Endothelial cell of umbilical vein (primary cell): ENCODE results near the gene TUSC7. TPM values are rescaled to one million over a fixed set of nuclear protein-coding genes. Genes with fewer than 3 reads are reported as not detected.

Experiments
- BruUV-seq: library from RNA; stranded (reverse); fragments of 400-500 nt; replicated peaks from 2 replicates; lab custom pipeline; 2021; lab: Mats Ljungman, UMichigan
- CTCF ChIA-PET: fragments of 300-600, 350-600 bp; sonication (Branson Sonifier 250); formaldehyde crosslinking; loops from one replicate; lab custom pipeline; 2021; ENCODE audit warnings: antibody characterized with exemption, inconsistent platforms; lab: Charles Lee
- POLR2A ChIA-PET: fragments of 300-600, 350-600 bp; sonication (Branson Sonifier 250); formaldehyde crosslinking; loops from one replicate; lab custom pipeline; 2021; ENCODE audit warnings: antibody characterized with exemption, inconsistent platforms; lab: Charles Lee
- DNase-seq: peaks from one replicate; pipeline ENCODE4 v3.0.0-alpha.2; 2011; ENCODE audit warnings: low read depth, low spot score
- FAIRE-seq: peaks from 2 replicates; lab custom pipeline; 2011; peaks lifted over from hg19 to GRCh38; lab: Jason Lieb, UNC
- H2AFZ ChIP-seq: 2 replicates; pipeline ENCODE4 v1.6.0; 2012; ENCODE audit warnings: low read depth, low read length, control low read depth, inconsistent platforms
- H3K27ac ChIP-seq: 2 replicates; pipeline ENCODE4 v1.5.1; 2011; ENCODE audit warnings: low read depth, mild to moderate bottlenecking, control low read depth, low read length, moderate library complexity; ENCODE audit not compliant: insufficient read depth
- H3K27me3 ChIP-seq, 2 experiments: 2 replicates each; pipeline versions ENCODE4 v1.6.0 to v1.6.1; 2011; ENCODE audit warnings: low read length in 2 of 2, mixed read lengths in 1 of 2; ENCODE audit not compliant: control insufficient read depth in 2 of 2, insufficient read depth in 2 of 2
- H3K36me3 ChIP-seq, 2 experiments: 2 replicates in 1 of 2; 3 replicates in 1 of 2; pipeline ENCODE4 v1.5.1; 2011; ENCODE audit warnings: low read length in 2 of 2, mild to moderate bottlenecking in 1 of 2, moderate library complexity in 1 of 2; ENCODE audit not compliant: control insufficient read depth in 2 of 2, insufficient read depth in 2 of 2; ENCODE audit errors: extremely low read depth in 1 of 2
- H3K4me1 ChIP-seq: 3 replicates; pipeline ENCODE4 v1.5.1; 2011; ENCODE audit warnings: mild to moderate bottlenecking, low read length; ENCODE audit not compliant: control insufficient read depth, insufficient read depth; ENCODE audit errors: extremely low read depth
- H3K4me2 ChIP-seq: 2 replicates; pipeline ENCODE4 v1.6.1; 2011; ENCODE audit warnings: low read length, control low read depth, mixed read lengths; ENCODE audit not compliant: insufficient read depth
- H3K4me3 ChIP-seq, 3 experiments: fragments of 200-600 bp in 1 of 3; sonication (generic), shearing (Covaris generic) in 1 of 3; replicated peaks in 1 of 3; 2 replicates each; pipeline ENCODE4 v1.5.1; 2011 to 2016; ENCODE audit warnings: control low read depth in 3 of 3, low read length in 3 of 3, mild to moderate bottlenecking in 2 of 3, inconsistent platforms in 1 of 3, low read depth in 1 of 3, moderate library complexity in 1 of 3; ENCODE audit not compliant: insufficient read depth in 1 of 3
- H3K79me2 ChIP-seq: 2 replicates; pipeline ENCODE4 v1.6.0; 2012; ENCODE audit warnings: low read length, inconsistent platforms; ENCODE audit not compliant: control insufficient read depth, insufficient read depth
- H3K9ac ChIP-seq: replicated peaks from 2 replicates; pipeline ENCODE3; 2011; ENCODE audit warnings: low read length, control low read depth; ENCODE audit not compliant: insufficient read depth; ENCODE audit errors: extremely low read depth
- H3K9me1 ChIP-seq: replicated peaks from 3 replicates; pipeline ENCODE4 v1.6.0; 2011; ENCODE audit warnings: mild to moderate bottlenecking, low read length; ENCODE audit not compliant: control insufficient read depth, insufficient read depth; ENCODE audit errors: extremely low read depth
- H3K9me3 ChIP-seq: replicated peaks from 2 replicates; pipeline ENCODE4 v1.5.1; 2012; ENCODE audit warnings: low read length, inconsistent platforms; ENCODE audit not compliant: control insufficient read depth, insufficient read depth
- H4K20me1 ChIP-seq: replicated peaks from 2 replicates; pipeline ENCODE3; 2011; ENCODE audit warnings: mild to moderate bottlenecking, low read length; ENCODE audit not compliant: control insufficient read depth, insufficient read depth; ENCODE audit errors: extremely low read depth
- CTCF ChIP-seq, 2 donors: IDR thresholded peaks; 1 replicate in 1 of 2; 2 replicates in 1 of 2; pipeline ENCODE4 v1.5.1; 2011; ENCODE audit warnings: low read length in 2 of 2, mild to moderate bottlenecking in 2 of 2, moderate library complexity in 2 of 2, control low read depth in 1 of 2, inconsistent platforms in 1 of 2, low read depth in 1 of 2; ENCODE audit not compliant: insufficient read depth in 1 of 2; ENCODE audit errors: extremely low read depth in 1 of 2
- EZH2 ChIP-seq: IDR thresholded peaks from 2 replicates; pipeline ENCODE4 v1.6.1; 2012; ENCODE audit warnings: borderline replicate concordance, low read depth, mild to moderate bottlenecking, moderate library complexity, low read length, inconsistent platforms; ENCODE audit not compliant: severe bottlenecking
- FOS ChIP-seq: IDR thresholded peaks from 2 replicates; pipeline ENCODE4 v1.6.1; 2011; ENCODE audit warnings: mild to moderate bottlenecking, low read length, moderate library complexity, borderline replicate concordance; ENCODE audit not compliant: insufficient read depth
- GATA2 ChIP-seq: IDR thresholded peaks from 2 replicates; pipeline ENCODE4 v1.7.0; 2011; ENCODE audit warnings: low read depth, mild to moderate bottlenecking, moderate library complexity, mixed read lengths, low read length; ENCODE audit not compliant: insufficient read length, insufficient read depth
- JUN ChIP-seq: IDR thresholded peaks from 2 replicates; pipeline ENCODE4 v1.6.1; 2011; ENCODE audit warnings: borderline replicate concordance, low read depth; ENCODE audit not compliant: insufficient read length, insufficient read depth
- MAX ChIP-seq: IDR thresholded peaks from 2 replicates; pipeline ENCODE4 v1.6.1; 2011; ENCODE audit not compliant: insufficient read depth, insufficient read length
- MYC ChIP-seq: IDR thresholded peaks from one replicate; pipeline ENCODE4 v1.6.1; 2011; ENCODE audit warnings: mild to moderate bottlenecking, low read depth, low read length
- POLR2A ChIP-seq: IDR thresholded peaks from 2 replicates; pipeline ENCODE4 v1.6.1; 2012; ENCODE audit warnings: low read depth, mild to moderate bottlenecking, control low read depth, low read length
- POLR2AphosphoS5 ChIP-seq: IDR thresholded peaks from 2 replicates; pipeline ENCODE4 v1.6.1; 2012; ENCODE audit warnings: low read depth, mild to moderate bottlenecking, control low read depth, low read length, moderate library complexity; ENCODE audit not compliant: insufficient read depth
- dilution Hi-C: fragments of 300-500 bp; cut with MboI; formaldehyde crosslinking; loops from one replicate; pipeline ENCODE4 v1.15.0; 2019; ENCODE audit warnings: low sequenced_read_pairs; ENCODE audit not compliant: extremely low pct_ligation_motif_present
- intact Hi-C: fragments of 100-400 bp; cut with micrococcal nuclease; formaldehyde crosslinking; loops from one replicate; pipeline ENCODE4 v1.10.0; 2022
- polyA plus RNA-seq, 4 experiments: library from polyadenylated mRNA; depleted of rRNA in 3 of 4; stranded (reverse) in 3 of 4; unstranded in 1 of 4; fragments of >200 nt; gene quantifications; 2 replicates each; pipeline versions ENCODE4 v1.2.1 to v1.2.3, GENCODE V29; 2011 to 2012; ENCODE audit warnings: missing spikeins in 1 of 4
- total RNA-seq: library from RNA; stranded (reverse); gene quantifications from 2 replicates; pipeline ENCODE4 v1.2.3, GENCODE V29; 2021

TUSC7 gene
- total and polyA plus RNA-seq, 2 donors (not counting 3 experiments of a cell fraction or from before 2014, with no cell fraction given) = not detected

GRCh38 chr3:116669576-116669975, 40.0 kb upstream of the TUSC7 start:
- H3K36me3 ChIP-seq = no peaks in the 10 kb centered on the region
- H3K4me3 ChIP-seq = no peak overlapping the region
- no peak for FAIRE-seq
- H3K79me2 ChIP-seq = no peaks in the 10 kb centered on the region
- H2AFZ ChIP-seq = no peak overlapping the region
- no peak for DNase-seq
- TF ChIP-seq GATA2 = no peak
- TF ChIP-seq FOS = no peak
- no peak for TF ChIP-seq JUN
- no peak for TF ChIP-seq MYC
- TF ChIP-seq POLR2A = no peak
- TF ChIP-seq POLR2AphosphoS5 = no peak
- TF ChIP-seq MAX = no peak
- TF ChIP-seq EZH2 = no peak
- no peak for TF ChIP-seq CTCF (IDR thresholded peaks at IDR 0.05; ENCODE audit: extremely low read depth in 1 of 2, insufficient read depth in 1 of 2, low read depth in 1 of 2, low read length in 2 of 2)
- no peak overlapping the region for H3K27ac ChIP-seq
- no peaks in the 10 kb centered on the region for H3K9me3 ChIP-seq
- intact Hi-C loops (no loop called here), dilution Hi-C loops (no loop called here)
- H3K9ac ChIP-seq = no peak overlapping the region
- CTCF ChIA-PET = no interaction called here
- no peaks in the 10 kb centered on the region for H3K9me1 ChIP-seq
- H4K20me1 ChIP-seq = no peaks in the 10 kb centered on the region
- BruUV-seq = no TSS peak
- no peaks in the 10 kb centered on the region for H3K4me1 ChIP-seq
- H3K4me2 ChIP-seq = no peak overlapping the region
- no peaks in the 10 kb centered on the region for H3K27me3 ChIP-seq
- POLR2A ChIA-PET = no interaction called here
